ENCODE data around the gene SUCO. TPM values are rescaled to one million over a fixed set of nuclear protein-coding genes. Genes with fewer than 3 reads are reported as not detected.

The SUCO gene
- total and polyA plus RNA-seq, 2 experiments from 2014 or later: 18.0 to 49.8 TPM

- no peak for ATAC-seq
- no peaks in the 10 kb centered on the region for H3K27me3 Mint-ChIP-seq (ENCODE audit: insufficient read depth, low read depth, poor library complexity)
- H3K4me3 Mint-ChIP-seq: no peak overlapping the region
- no peak overlapping the region for H3K4me2 ChIP-seq
- H3K4me3 ChIP-seq: no peak overlapping the region
- TF ChIP-seq CREB1 (CRISPR knock-in tag; IDR thresholded peaks at IDR 0.05; ENCODE audit: low read depth) (no peak), REST (IDR thresholded peaks at IDR 0.05; ENCODE audit: unreplicated experiment) (no peak), EZH2phosphoT487 (IDR thresholded peaks at IDR 0.05; ENCODE audit: unreplicated experiment) (no peak), EZH2 (IDR thresholded peaks at IDR 0.05; ENCODE audit: low read depth, unreplicated experiment) (no peak), JUNB (IDR thresholded peaks at IDR 0.05; ENCODE audit: unreplicated experiment) (no peak), ZNF331 (CRISPR knock-in tag; IDR thresholded peaks at IDR 0.05; ENCODE audit: low read depth) (no peak), POLR2AphosphoS5 (IDR thresholded peaks at IDR 0.05; ENCODE audit: low read depth) (no peak), NANOG (IDR thresholded peaks at IDR 0.05; ENCODE audit: borderline replicate concordance) (no peak), ZNF114 (CRISPR knock-in tag; IDR thresholded peaks at IDR 0.05) (no peak), STAT1 (IDR thresholded peaks at IDR 0.05; ENCODE audit: unreplicated experiment) (no peak)
- TF ChIP-seq, protein P1, sequence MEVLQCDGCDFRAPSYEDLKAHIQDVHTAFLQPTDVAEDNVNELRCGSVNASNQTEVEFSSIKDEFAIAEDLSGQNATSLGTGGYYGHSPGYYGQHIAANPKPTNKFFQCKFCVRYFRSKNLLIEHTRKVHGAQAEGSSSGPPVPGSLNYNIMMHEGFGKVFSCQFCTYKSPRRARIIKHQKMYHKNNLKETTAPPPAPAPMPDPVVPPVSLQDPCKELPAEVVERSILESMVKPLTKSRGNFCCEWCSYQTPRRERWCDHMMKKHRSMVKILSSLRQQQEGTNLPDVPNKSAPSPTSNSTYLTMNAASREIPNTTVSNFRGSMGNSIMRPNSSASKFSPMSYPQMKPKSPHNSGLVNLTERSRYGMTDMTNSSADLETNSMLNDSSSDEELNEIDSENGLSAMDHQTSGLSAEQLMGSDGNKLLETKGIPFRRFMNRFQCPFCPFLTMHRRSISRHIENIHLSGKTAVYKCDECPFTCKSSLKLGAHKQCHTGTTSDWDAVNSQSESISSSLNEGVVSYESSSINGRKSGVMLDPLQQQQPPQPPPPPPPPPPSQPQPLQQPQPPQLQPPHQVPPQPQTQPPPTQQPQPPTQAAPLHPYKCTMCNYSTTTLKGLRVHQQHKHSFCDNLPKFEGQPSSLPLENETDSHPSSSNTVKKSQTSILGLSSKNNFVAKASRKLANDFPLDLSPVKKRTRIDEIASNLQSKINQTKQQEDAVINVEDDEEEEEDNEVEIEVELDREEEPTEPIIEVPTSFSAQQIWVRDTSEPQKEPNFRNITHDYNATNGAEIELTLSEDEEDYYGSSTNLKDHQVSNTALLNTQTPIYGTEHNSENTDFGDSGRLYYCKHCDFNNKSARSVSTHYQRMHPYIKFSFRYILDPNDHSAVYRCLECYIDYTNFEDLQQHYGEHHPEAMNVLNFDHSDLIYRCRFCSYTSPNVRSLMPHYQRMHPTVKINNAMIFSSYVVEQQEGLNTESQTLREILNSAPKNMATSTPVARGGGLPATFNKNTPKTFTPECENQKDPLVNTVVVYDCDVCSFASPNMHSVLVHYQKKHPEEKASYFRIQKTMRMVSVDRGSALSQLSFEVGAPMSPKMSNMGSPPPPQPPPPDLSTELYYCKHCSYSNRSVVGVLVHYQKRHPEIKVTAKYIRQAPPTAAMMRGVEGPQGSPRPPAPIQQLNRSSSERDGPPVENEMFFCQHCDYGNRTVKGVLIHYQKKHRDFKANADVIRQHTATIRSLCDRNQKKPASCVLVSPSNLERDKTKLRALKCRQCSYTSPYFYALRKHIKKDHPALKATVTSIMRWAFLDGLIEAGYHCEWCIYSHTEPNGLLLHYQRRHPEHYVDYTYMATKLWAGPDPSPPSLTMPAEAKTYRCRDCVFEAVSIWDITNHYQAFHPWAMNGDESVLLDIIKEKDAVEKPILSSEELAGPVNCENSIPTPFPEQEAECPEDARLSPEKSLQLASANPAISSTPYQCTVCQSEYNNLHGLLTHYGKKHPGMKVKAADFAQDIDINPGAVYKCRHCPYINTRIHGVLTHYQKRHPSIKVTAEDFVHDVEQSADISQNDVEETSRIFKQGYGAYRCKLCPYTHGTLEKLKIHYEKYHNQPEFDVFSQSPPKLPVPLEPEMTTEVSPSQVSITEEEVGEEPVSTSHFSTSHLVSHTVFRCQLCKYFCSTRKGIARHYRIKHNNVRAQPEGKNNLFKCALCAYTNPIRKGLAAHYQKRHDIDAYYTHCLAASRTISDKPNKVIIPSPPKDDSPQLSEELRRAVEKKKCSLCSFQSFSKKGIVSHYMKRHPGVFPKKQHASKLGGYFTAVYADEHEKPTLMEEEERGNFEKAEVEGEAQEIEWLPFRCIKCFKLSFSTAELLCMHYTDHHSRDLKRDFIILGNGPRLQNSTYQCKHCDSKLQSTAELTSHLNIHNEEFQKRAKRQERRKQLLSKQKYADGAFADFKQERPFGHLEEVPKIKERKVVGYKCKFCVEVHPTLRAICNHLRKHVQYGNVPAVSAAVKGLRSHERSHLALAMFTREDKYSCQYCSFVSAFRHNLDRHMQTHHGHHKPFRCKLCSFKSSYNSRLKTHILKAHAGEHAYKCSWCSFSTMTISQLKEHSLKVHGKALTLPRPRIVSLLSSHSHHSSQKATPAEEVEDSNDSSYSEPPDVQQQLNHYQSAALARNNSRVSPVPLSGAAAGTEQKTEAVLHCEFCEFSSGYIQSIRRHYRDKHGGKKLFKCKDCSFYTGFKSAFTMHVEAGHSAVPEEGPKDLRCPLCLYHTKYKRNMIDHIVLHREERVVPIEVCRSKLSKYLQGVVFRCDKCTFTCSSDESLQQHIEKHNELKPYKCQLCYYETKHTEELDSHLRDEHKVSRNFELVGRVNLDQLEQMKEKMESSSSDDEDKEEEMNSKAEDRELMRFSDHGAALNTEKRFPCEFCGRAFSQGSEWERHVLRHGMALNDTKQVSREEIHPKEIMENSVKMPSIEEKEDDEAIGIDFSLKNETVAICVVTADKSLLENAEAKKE (CRISPR knock-in tag; IDR thresholded peaks at IDR 0.05): no peak
- TF ChIP-seq, protein P2, sequence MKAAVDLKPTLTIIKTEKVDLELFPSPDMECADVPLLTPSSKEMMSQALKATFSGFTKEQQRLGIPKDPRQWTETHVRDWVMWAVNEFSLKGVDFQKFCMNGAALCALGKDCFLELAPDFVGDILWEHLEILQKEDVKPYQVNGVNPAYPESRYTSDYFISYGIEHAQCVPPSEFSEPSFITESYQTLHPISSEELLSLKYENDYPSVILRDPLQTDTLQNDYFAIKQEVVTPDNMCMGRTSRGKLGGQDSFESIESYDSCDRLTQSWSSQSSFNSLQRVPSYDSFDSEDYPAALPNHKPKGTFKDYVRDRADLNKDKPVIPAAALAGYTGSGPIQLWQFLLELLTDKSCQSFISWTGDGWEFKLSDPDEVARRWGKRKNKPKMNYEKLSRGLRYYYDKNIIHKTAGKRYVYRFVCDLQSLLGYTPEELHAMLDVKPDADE (IDR thresholded peaks at IDR 0.05): no peak
- TF ChIP-seq, protein P3, sequence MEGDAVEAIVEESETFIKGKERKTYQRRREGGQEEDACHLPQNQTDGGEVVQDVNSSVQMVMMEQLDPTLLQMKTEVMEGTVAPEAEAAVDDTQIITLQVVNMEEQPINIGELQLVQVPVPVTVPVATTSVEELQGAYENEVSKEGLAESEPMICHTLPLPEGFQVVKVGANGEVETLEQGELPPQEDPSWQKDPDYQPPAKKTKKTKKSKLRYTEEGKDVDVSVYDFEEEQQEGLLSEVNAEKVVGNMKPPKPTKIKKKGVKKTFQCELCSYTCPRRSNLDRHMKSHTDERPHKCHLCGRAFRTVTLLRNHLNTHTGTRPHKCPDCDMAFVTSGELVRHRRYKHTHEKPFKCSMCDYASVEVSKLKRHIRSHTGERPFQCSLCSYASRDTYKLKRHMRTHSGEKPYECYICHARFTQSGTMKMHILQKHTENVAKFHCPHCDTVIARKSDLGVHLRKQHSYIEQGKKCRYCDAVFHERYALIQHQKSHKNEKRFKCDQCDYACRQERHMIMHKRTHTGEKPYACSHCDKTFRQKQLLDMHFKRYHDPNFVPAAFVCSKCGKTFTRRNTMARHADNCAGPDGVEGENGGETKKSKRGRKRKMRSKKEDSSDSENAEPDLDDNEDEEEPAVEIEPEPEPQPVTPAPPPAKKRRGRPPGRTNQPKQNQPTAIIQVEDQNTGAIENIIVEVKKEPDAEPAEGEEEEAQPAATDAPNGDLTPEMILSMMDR (conservative IDR thresholded peaks at IDR 0.05; ENCODE audit: low read depth in 2 of 2): no peak
- H3K9me3 Mint-ChIP-seq: peaks cover 13% of the 10 kb centered on the region
- 0 out of 2 replicates have a peak, but pooled peaks cover 18% of the 10 kb centered on the region for H3K9me2 ChIP-seq (ENCODE audit: insufficient read depth)
- H3K27ac ChIP-seq (ENCODE audit: low read depth): no peak overlapping the region
- no peaks in the 10 kb centered on the region for H3K27me3 ChIP-seq (ENCODE audit: insufficient read depth)
- H3K79me2 ChIP-seq (replicated peaks; ENCODE audit: insufficient read depth): no peaks in the 10 kb centered on the region
- no peaks in the 10 kb centered on the region for H3K36me3 ChIP-seq (ENCODE audit: insufficient read depth)
- no peaks in the 10 kb centered on the region for H3F3A ChIP-seq (replicated peaks; ENCODE audit: low read depth)
- DNase-seq (ENCODE audit: low spot score): no peak
- no peaks in the 10 kb centered on the region for H4K20me1 ChIP-seq (replicated peaks; ENCODE audit: insufficient read depth)
- H3K4me1 ChIP-seq (ENCODE audit: insufficient read depth): no peaks in the 10 kb centered on the region
- no peak overlapping the region for H3K27ac Mint-ChIP-seq
- H3K4me1 Mint-ChIP-seq: no peaks in the 10 kb centered on the region
- no peak overlapping the region for H2AFZ ChIP-seq
- H3K36me3 Mint-ChIP-seq (ENCODE audit: low read depth): peaks cover 18% of the 10 kb centered on the region; the same call in 1 of the 3 replicates
Measured at GRCh38 chr1:172628401-172628800, 95.5 kb downstream of the SUCO start.
